Panc1 (cell line): Measurements from ENCODE around the gene RANBP1. TPM values are rescaled to one million over a fixed set of nuclear protein-coding genes. Genes with fewer than 3 reads are reported as not detected.

ENCODE experiments used
- ATAC-seq: fragments of 200-7000 bp; cut with Tn5 transposase; 2 replicates; pipeline ENCODE4 v1.9.1; 2020; ENCODE audit warnings: mild to moderate bottlenecking, moderate library complexity
- BruUV-seq: library from RNA; stranded (reverse); fragments of 400-500 nt; replicated peaks from 2 replicates; lab custom pipeline; 2021; lab: Mats Ljungman, UMichigan
- CTCF ChIA-PET: fragments of 300-600 bp; sonication (Branson Sonifier 250); formaldehyde crosslinking; loops from one replicate; lab custom pipeline; 2022; ENCODE audit warnings: antibody characterized with exemption; lab: Charles Lee
- POLR2A ChIA-PET: fragments of 300-600 bp; sonication (Branson Sonifier 250); formaldehyde crosslinking; loops from one replicate; lab custom pipeline; 2022; ENCODE audit warnings: antibody characterized with exemption; lab: Charles Lee
- DNase-seq: peaks from one replicate; pipeline ENCODE4 v3.0.0-alpha.2; 2010; ENCODE audit warnings: low read depth, low spot score
- H3K27ac ChIP-seq: 2 replicates; pipeline ENCODE4 v1.5.1; 2011; ENCODE audit warnings: mild to moderate bottlenecking, low read length, inconsistent platforms
- H3K27me3 ChIP-seq: fragments of 200-500 bp; sonication (Bioruptor generic); 2 replicates; pipeline ENCODE4 v1.6.0; 2014; ENCODE audit warnings: low read length, inconsistent platforms; ENCODE audit not compliant: control insufficient read depth, insufficient read depth
- H3K36me3 ChIP-seq: fragments of 200-500 bp; sonication (Bioruptor generic); 2 replicates; pipeline ENCODE4 v1.5.1; 2014; ENCODE audit warnings: inconsistent platforms, mild to moderate bottlenecking, low read length, moderate library complexity; ENCODE audit not compliant: control insufficient read depth, insufficient read depth
- H3K4me1 ChIP-seq: 2 replicates; pipeline ENCODE4 v1.5.1; 2011; ENCODE audit warnings: inconsistent platforms, mild to moderate bottlenecking, low read length, moderate library complexity; ENCODE audit not compliant: control insufficient read depth, insufficient read depth
- H3K4me3 ChIP-seq, 2 experiments: 2 replicates each; pipeline ENCODE4 v1.5.1; 2011 to 2012; ENCODE audit warnings: low read depth in 2 of 2, low read length in 2 of 2, mild to moderate bottlenecking in 2 of 2, inconsistent platforms in 1 of 2, moderate library complexity in 1 of 2
- H3K9me3 ChIP-seq: fragments of 200-500 bp; sonication (Bioruptor generic); 2 replicates; pipeline ENCODE4 v1.5.1; 2014; ENCODE audit warnings: low read depth, mild to moderate bottlenecking, inconsistent platforms, low read length, moderate library complexity; ENCODE audit not compliant: control insufficient read depth, insufficient read depth
- POLR2AphosphoS5 ChIP-seq: IDR thresholded peaks from 2 replicates; pipeline ENCODE4 v1.6.1; 2012; ENCODE audit warnings: mild to moderate bottlenecking, low read depth, low read length, moderate library complexity
- SIN3A ChIP-seq: IDR thresholded peaks from 2 replicates; pipeline ENCODE4 v1.6.1; 2012; ENCODE audit warnings: low read depth, mild to moderate bottlenecking, low read length, moderate library complexity, borderline replicate concordance; ENCODE audit not compliant: insufficient read depth
- TCF7L2 ChIP-seq: IDR thresholded peaks from 2 replicates; pipeline ENCODE4 v1.6.1; 2011; ENCODE audit warnings: mild to moderate bottlenecking, low read depth, low read length, inconsistent platforms
- in situ Hi-C: cut with HindIII; loops from 2 replicates; pipeline ENCODE4 v1.10.0; 2016; ENCODE audit warnings: low sequenced_read_pairs, low pct_unique_long_range_greater_than_20kb
- intact Hi-C: fragments of 100-400 bp; cut with micrococcal nuclease; formaldehyde crosslinking; loops from one replicate; pipeline ENCODE4 v1.10.0; 2022; ENCODE audit not compliant: unreplicated experiment
- microRNA-seq: library from miRNA; unstranded; fragments of <30 nt; microRNA quantifications from one replicate; pipeline ENCODE4 v1.1.0, GENCODE V29; 2020; ENCODE audit not compliant: unreplicated experiment
- total RNA-seq: library from RNA; stranded (reverse); gene quantifications from one replicate; pipeline ENCODE4 v1.2.1, GENCODE V29; 2021; ENCODE audit not compliant: unreplicated experiment
- TF ChIP-seq, protein P1 (sequence below): fragments of 450-650 bp; IDR thresholded peaks from 2 replicates; pipeline ENCODE4 v1.5.1; 2017; ENCODE audit warnings: mild to moderate bottlenecking
- TF ChIP-seq, protein P2 (sequence below), 2 experiments: IDR thresholded peaks; 2 replicates each; pipeline ENCODE4 v1.6.1; 2011 to 2012; ENCODE audit warnings: low read depth in 2 of 2, control low read depth in 1 of 2, low read length in 1 of 2, mild to moderate bottlenecking in 1 of 2, moderate library complexity in 1 of 2; ENCODE audit not compliant: insufficient read depth in 1 of 2

The RANBP1 gene
- total RNA-seq, 1 experiment from 2014 or later: 232 TPM

DNA sequence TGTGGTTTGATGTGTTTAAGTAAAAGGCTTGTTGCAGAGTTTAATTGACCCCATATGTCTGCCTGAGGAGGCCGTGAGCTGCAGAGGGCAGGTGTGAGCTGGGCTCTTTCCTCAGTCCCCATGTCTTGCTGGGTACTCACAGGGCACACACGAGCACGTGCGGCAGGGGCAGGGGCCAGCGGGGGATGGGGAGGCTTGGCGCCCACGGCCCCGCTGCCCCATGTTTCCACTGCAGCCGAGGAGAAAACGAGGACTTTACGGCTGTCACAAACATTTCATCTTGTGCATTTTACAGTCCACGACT is 59.6 kb downstream of the RANBP1 start:
- intact Hi-C loops: loop anchor here (10.0 kb wide), 1 partner anchor 59 kb away; no protein-coding TSS in a partner anchor
- ChIA-PET CTCF (interaction anchor here (2.8 kb wide), 1 partner anchor 63 kb away, joined by 14 read pairs; no protein-coding TSS in a partner anchor), POLR2A (no interaction called here)
- ATAC-seq (0 out of 2 replicates have a peak, but pooled peaks have one; percentile 24), DNase-seq (no peak)
- in situ Hi-C loops: no loop called here
- no peak overlapping the region for H3K4me3 ChIP-seq
- H3K27ac ChIP-seq: no peak overlapping the region
- no peak for TF ChIP-seq POLR2AphosphoS5
- TF ChIP-seq SIN3A: no peak
- TF ChIP-seq, protein P1, sequence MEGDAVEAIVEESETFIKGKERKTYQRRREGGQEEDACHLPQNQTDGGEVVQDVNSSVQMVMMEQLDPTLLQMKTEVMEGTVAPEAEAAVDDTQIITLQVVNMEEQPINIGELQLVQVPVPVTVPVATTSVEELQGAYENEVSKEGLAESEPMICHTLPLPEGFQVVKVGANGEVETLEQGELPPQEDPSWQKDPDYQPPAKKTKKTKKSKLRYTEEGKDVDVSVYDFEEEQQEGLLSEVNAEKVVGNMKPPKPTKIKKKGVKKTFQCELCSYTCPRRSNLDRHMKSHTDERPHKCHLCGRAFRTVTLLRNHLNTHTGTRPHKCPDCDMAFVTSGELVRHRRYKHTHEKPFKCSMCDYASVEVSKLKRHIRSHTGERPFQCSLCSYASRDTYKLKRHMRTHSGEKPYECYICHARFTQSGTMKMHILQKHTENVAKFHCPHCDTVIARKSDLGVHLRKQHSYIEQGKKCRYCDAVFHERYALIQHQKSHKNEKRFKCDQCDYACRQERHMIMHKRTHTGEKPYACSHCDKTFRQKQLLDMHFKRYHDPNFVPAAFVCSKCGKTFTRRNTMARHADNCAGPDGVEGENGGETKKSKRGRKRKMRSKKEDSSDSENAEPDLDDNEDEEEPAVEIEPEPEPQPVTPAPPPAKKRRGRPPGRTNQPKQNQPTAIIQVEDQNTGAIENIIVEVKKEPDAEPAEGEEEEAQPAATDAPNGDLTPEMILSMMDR: no peak
- BruUV-seq: no TSS peak
- H3K27me3 ChIP-seq: no peaks in the 10 kb centered on the region
- no peaks in the 10 kb centered on the region for H3K9me3 ChIP-seq
- peaks cover 3% of the 10 kb centered on the region; the same call in 1 of the 2 replicates for H3K4me1 ChIP-seq
- no peaks in the 10 kb centered on the region for H3K36me3 ChIP-seq

DNA sequence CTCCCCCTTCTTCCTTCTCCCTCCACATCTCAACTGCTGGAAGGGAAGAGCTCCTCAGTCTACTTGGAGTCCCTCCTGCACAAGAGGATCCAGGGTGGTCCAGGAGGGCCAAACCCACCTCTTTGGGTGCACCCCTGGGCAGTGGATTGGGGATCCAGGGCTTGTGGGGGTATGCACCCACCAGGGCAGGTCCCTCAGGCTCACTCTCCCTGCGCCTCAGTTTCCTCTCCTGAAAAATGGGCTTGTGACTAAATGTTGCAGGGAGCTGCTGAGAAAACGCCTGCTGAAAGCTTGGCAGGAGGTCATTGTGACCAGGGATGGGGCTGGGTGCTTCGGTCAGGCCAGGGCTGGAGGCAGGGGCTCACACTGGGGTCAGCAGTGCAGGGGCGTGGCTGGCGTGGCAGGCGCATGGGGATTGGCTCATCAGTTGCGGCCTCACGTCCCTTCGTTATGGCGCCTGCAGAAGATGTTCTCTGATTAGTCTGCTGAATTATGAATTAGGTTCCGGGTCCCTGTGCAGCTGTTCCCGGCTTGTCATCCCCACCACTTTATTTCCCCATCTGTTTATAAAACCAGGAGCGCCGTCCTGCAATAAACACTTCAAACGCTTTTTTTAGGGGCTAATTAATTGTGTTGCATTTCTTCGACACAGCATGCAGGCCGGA is 60.6 kb downstream of the RANBP1 start:
- no peak for DNase-seq
- CTCF ChIA-PET: interaction anchor here (0.6 to 2.8 kb wide), 2 partner anchors 62 to 136 kb away, joined by 3 to 14 read pairs; no protein-coding TSS in a partner anchor
- ATAC-seq: no peak
- Histone ChIP-seq H3K4me1 (peaks cover 3% of the 10 kb centered on the region; the same call in 1 of the 2 replicates), H3K4me3 (no peak overlapping the region), H3K27me3 (no peaks in the 10 kb centered on the region), H3K9me3 (no peaks in the 10 kb centered on the region), H3K27ac (no peak overlapping the region), H3K36me3 (no peaks in the 10 kb centered on the region)
- no TSS peak for BruUV-seq
- intact Hi-C loops (loop anchor here (10.0 kb wide), 1 partner anchor 58 kb away; no protein-coding TSS in a partner anchor), in situ Hi-C loops (no loop called here)
- POLR2A ChIA-PET: no interaction called here
- TF ChIP-seq TCF7L2 (no peak), POLR2AphosphoS5 (no peak), SIN3A (no peak)
- TF ChIP-seq, protein P2, sequence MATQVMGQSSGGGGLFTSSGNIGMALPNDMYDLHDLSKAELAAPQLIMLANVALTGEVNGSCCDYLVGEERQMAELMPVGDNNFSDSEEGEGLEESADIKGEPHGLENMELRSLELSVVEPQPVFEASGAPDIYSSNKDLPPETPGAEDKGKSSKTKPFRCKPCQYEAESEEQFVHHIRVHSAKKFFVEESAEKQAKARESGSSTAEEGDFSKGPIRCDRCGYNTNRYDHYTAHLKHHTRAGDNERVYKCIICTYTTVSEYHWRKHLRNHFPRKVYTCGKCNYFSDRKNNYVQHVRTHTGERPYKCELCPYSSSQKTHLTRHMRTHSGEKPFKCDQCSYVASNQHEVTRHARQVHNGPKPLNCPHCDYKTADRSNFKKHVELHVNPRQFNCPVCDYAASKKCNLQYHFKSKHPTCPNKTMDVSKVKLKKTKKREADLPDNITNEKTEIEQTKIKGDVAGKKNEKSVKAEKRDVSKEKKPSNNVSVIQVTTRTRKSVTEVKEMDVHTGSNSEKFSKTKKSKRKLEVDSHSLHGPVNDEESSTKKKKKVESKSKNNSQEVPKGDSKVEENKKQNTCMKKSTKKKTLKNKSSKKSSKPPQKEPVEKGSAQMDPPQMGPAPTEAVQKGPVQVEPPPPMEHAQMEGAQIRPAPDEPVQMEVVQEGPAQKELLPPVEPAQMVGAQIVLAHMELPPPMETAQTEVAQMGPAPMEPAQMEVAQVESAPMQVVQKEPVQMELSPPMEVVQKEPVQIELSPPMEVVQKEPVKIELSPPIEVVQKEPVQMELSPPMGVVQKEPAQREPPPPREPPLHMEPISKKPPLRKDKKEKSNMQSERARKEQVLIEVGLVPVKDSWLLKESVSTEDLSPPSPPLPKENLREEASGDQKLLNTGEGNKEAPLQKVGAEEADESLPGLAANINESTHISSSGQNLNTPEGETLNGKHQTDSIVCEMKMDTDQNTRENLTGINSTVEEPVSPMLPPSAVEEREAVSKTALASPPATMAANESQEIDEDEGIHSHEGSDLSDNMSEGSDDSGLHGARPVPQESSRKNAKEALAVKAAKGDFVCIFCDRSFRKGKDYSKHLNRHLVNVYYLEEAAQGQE (IDR thresholded peaks at IDR 0.05; ENCODE audit: insufficient read depth in 1 of 2, low read depth in 2 of 2, low read length in 1 of 2): no peak
- TF ChIP-seq, protein P1: no peak

Small RNAs within 50 kb of the gene (microRNA-seq; reads per million reads assigned to microRNA genes)
- not detected for gene MIR6816

Other genes with a start within 250 kb of the RANBP1 start
- gene COMT, start 174.3 kb upstream of the RANBP1 start, total RNA-seq: 108 TPM
- gene TXNRD2, start 174.3 kb upstream of the RANBP1 start, total RNA-seq: 29.5 TPM
- 8.2 TPM for gene ARVCF, start 99.3 kb upstream of the RANBP1 start, total RNA-seq
- gene TANGO2, start 95.0 kb upstream of the RANBP1 start, total RNA-seq: 32.2 TPM
- gene DGCR8, start 35.9 kb upstream of the RANBP1 start, total RNA-seq: 35.0 TPM
- gene TRMT2A, start 1.1 kb downstream of the RANBP1 start, total RNA-seq: 66.7 TPM
- 79.0 TPM for gene ZDHHC8, start 15.7 kb downstream of the RANBP1 start, total RNA-seq
- gene CCDC188, start 35.0 kb downstream of the RANBP1 start, total RNA-seq: not detected
- 16.3 TPM for gene RTN4R, start 152.2 kb downstream of the RANBP1 start, total RNA-seq
- gene DGCR6L, start 204.0 kb downstream of the RANBP1 start, total RNA-seq: 43.5 TPM